RWPE1 (cell line): ENCODE results near the gene EYA2.

Source experiments
- CTCF ChIA-PET: fragments of 350-600 bp; sonication (Branson Sonifier 250); formaldehyde crosslinking; extraction: SDS; loops from one replicate; lab custom pipeline; 2021; lab: Yijun Ruan, JAX
- POLR2A ChIA-PET: fragments of 400-600 bp; formaldehyde crosslinking; extraction: SDS; loops from one replicate; lab custom pipeline; 2020; ENCODE audit warnings: antibody characterized with exemption; ENCODE audit not compliant: low non-redundant PET; lab: Yijun Ruan, JAX
- DNase-seq: peaks from one replicate; pipeline ENCODE4 v3.0.0; 2012; ENCODE audit warnings: low spot score
- H3K27ac ChIP-seq: fragments of 450-650 bp; 2 replicates; pipeline ENCODE4 v1.5.1; 2017
- CTCF ChIP-seq: fragments of 450-650 bp; conservative IDR thresholded peaks from 2 replicates; pipeline ENCODE4 v1.5.1; 2017; ENCODE audit warnings: low read depth, mild to moderate bottlenecking

The EYA2 gene

GRCh38 chr20:47038566-47039560 is 144.2 kb downstream of the EYA2 start:
- ChIA-PET CTCF (interaction anchor here (0.6 to 0.7 kb wide), 2 partner anchors 15 to 631 kb away, joined by 4 to 7 read pairs; no protein-coding TSS in a partner anchor), POLR2A (no interaction called here)
- DNase-seq = no peak
- H3K27ac ChIP-seq = no peak overlapping the region
- TF ChIP-seq CTCF = no peak

- CTCF ChIA-PET = no interaction called here
- POLR2A ChIA-PET = no interaction called here
These were observed 146.0 kb downstream of the EYA2 start for GRCh38 chr20:47040506-47041125.

GRCh38 chr20:47041396-47041899 is 146.8 kb downstream of the EYA2 start:
- no peak for TF ChIP-seq CTCF
- no peak overlapping the region for H3K27ac ChIP-seq
- POLR2A ChIA-PET = no interaction called here
- DNase-seq = no peak
- CTCF ChIA-PET = no interaction called here

More at GRCh38 chr20:47040506-47041125, 146.0 kb downstream of the EYA2 start:
- no peak for DNase-seq
- no peak overlapping the region for H3K27ac ChIP-seq
- TF ChIP-seq CTCF = no peak

- TF ChIP-seq CTCF = no peak
- DNase-seq = no peak
These were observed 147.8 kb downstream of the EYA2 start for GRCh38 chr20:47042464-47042863.

GRCh38 chr20:47043086-47043485 is 148.4 kb downstream of the EYA2 start:
- no peak overlapping the region for H3K27ac ChIP-seq
- ChIA-PET CTCF (interaction anchor here (0.6 kb wide), 1 partner anchor 1585 kb away, joined by 6 read pairs; no protein-coding TSS in a partner anchor), POLR2A (no interaction called here)
- no peak for TF ChIP-seq CTCF
- DNase-seq = no peak

More at GRCh38 chr20:47042464-47042863, 147.8 kb downstream of the EYA2 start:
- CTCF ChIA-PET = no interaction called here
- POLR2A ChIA-PET = no interaction called here
- no peak overlapping the region for H3K27ac ChIP-seq

- POLR2A ChIA-PET = no interaction called here
- no peak for TF ChIP-seq CTCF
- no peak for DNase-seq
- CTCF ChIA-PET = no interaction called here
- no peak overlapping the region for H3K27ac ChIP-seq
These were observed 150.3 kb downstream of the EYA2 start for GRCh38 chr20:47044938-47045337.
